Measurements from ENCODE around the gene SDF4.

Gene SDF4

GRCh38 chr1:1167841-1168450 lies 63.9 kb downstream of the SDF4 start:
- DNase-seq (ENCODE audit: low spot score), result no peak
- TF ChIP-seq CTCF (IDR thresholded peaks at IDR 0.05; ENCODE audit: extremely low read depth, missing control alignments), result no peak

- TF ChIP-seq CTCF (IDR thresholded peaks at IDR 0.05; ENCODE audit: extremely low read depth, missing control alignments), result no peak
Measured at GRCh38 chr1:1167398-1167821, 64.4 kb downstream of the SDF4 start.

More at GRCh38 chr1:1167398-1167821, 64.4 kb downstream of the SDF4 start:
- DNase-seq (ENCODE audit: low spot score), result no peak
